Fibroblast of the aortic adventitia (primary cell): Measurements from ENCODE around the gene STYXL1. TPM values are rescaled to one million over a fixed set of nuclear protein-coding genes. Genes with fewer than 3 reads are reported as not detected.

Experiments used
- DNase-seq: peaks from one replicate; pipeline ENCODE4 v3.0.0-alpha.2; 2010; ENCODE audit warnings: low read depth
- H3K4me3 ChIP-seq: 2 replicates; pipeline ENCODE4 v1.5.1; 2011; ENCODE audit warnings: low read depth, mild to moderate bottlenecking, control low read depth, low read length, moderate library complexity
- small RNA-seq: library from RNA; depleted of rRNA; stranded (forward); fragments of <200 nt; gene quantifications from one replicate; pipeline ENCODE3, GENCODE V24; 2012
- total RNA-seq: library from RNA; depleted of rRNA; stranded (reverse); fragments of >200 nt; gene quantifications from 2 replicates; pipeline ENCODE4 v1.2.3, GENCODE V29; 2012; ENCODE audit warnings: low replicate concordance
- TF ChIP-seq, protein P1 (sequence below): IDR thresholded peaks from 2 replicates; pipeline ENCODE4 v1.5.1; 2011; ENCODE audit warnings: mild to moderate bottlenecking, low read length, control low read depth, inconsistent platforms; ENCODE audit not compliant: insufficient read depth

STYXL1 gene
- total RNA-seq, 1 donor = 33.2 TPM

DNA sequence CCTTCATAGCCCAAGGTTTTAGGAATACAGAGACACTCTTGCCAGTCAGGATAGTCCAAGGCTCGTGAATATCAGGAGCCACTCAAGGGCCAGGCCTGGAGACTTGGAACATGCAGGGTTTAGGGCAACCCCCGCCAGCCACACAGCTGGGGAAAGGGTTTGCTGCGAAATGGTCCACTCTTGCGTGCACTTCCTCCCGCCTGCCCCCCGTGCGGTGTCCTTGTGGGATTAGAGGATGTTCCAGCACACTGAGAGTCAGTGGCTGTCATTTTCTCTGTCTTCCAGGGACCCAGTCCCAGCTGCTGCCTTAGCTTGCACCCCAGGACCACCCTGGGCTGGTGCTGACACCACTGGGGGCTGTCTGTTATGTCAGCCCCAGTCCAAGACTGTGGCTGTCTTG is 94.4 kb downstream of the STYXL1 start:
- TF ChIP-seq, protein P1, sequence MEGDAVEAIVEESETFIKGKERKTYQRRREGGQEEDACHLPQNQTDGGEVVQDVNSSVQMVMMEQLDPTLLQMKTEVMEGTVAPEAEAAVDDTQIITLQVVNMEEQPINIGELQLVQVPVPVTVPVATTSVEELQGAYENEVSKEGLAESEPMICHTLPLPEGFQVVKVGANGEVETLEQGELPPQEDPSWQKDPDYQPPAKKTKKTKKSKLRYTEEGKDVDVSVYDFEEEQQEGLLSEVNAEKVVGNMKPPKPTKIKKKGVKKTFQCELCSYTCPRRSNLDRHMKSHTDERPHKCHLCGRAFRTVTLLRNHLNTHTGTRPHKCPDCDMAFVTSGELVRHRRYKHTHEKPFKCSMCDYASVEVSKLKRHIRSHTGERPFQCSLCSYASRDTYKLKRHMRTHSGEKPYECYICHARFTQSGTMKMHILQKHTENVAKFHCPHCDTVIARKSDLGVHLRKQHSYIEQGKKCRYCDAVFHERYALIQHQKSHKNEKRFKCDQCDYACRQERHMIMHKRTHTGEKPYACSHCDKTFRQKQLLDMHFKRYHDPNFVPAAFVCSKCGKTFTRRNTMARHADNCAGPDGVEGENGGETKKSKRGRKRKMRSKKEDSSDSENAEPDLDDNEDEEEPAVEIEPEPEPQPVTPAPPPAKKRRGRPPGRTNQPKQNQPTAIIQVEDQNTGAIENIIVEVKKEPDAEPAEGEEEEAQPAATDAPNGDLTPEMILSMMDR = no peak
- DNase-seq = no peak
- H3K4me3 ChIP-seq = no peak overlapping the region

DNA sequence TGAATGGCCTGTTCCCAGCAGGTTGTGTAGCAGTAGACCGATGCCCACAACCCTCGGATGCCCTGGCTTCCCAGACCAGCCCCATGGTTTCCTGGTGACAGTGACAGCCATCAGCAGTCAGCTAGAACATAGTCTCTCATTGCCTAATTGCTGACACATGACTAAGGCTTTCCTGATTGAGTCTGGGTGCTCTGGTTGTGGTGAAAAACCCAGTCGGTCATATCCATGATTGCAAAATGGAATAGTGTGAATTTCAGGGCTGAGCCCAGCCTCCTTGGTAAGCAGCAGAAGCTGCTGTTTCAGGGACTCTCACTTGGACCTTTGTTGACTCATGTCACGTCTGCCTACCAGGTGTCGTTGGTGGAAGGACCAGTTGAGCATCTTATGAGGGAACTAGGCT is 96.3 kb downstream of the STYXL1 start:
- H3K4me3 ChIP-seq = no peak overlapping the region
- DNase-seq = peak; percentile 25
- TF ChIP-seq, protein P1 = no peak

DNA sequence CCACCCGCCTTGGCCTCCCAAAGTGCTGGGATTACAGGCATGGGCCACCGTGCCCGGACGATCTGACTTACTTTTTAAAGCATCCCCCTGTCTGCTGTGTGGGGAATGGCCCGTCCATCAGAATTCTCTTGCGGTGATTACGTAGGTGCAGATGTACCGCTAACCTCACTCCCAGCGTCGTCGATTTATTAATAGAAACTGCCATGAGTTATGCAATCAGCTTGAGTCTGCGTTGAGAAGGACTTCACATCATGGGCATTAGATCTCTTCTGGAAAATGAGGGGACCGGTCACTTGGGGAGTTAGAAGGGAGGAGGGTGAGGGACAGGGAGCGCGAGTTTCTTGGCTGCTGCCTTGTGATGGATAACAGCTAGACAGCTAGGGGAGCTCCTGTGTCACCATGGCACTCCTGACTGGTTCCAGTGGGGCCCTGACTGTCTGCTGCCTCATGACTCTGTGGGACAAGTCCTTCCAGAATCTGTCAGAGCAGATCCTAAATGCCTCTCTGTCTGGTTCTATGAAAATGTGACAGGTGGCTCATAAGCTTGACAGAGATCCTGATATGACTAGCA is 97.6 kb downstream of the STYXL1 start:
- no peak overlapping the region for H3K4me3 ChIP-seq
- no peak for DNase-seq
- TF ChIP-seq, protein P1 = no peak

DNA sequence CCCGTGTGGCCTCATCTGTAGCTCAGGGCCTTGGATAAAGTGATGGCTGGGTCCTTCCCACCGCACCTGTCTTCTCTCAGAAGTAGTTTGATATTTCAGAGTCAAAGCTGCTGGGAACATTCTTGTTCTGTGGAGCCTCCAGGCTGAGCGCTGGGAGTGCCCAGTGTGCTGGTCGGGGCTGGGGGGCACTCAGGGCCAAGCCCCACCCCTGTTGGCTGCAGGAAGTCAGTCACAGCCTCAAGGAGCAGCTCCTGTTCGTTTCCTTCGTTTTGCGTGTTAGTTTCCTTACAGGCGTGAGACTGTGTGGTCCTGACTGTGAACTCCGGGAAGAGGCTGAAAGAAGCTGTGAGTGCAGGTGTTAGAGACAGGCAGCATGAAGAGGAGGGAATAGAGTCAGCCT is 99.6 kb downstream of the STYXL1 start:
- DNase-seq = no peak
- no peak overlapping the region for H3K4me3 ChIP-seq
- TF ChIP-seq, protein P1 = no peak

Small RNAs within 50 kb of the gene (small RNA-seq; reads per million reads assigned to genes)
- not detected for gene RNU6-863P

Other genes with a start within 250 kb of the STYXL1 start
- not detected in 2 replicates for gene CCL24, start 234.2 kb downstream of the STYXL1 start, total RNA-seq
- 28.7 and 50.3 TPM in 2 replicates for gene RHBDD2, start 169.0 kb downstream of the STYXL1 start, total RNA-seq
- 35.2 and 40.7 TPM in 2 replicates for gene POR, start 132.8 kb downstream of the STYXL1 start, total RNA-seq
- 2.0 and 28.9 TPM in 2 replicates for gene TMEM120A, start 53.4 kb downstream of the STYXL1 start, total RNA-seq
- 38.3 and 43.8 TPM in 2 replicates for gene MDH2, start 106 bp upstream of the STYXL1 start, total RNA-seq
- 0.18 and 1.3 TPM in 2 replicates for gene SRRM3, start 153.9 kb upstream of the STYXL1 start, total RNA-seq